ENCODE data around the gene CCSER1.

GRCh38 chr4:90456891-90457290 lies 329.7 kb downstream of the CCSER1 start:
- TF ChIP-seq CTCF (conservative IDR thresholded peaks at IDR 0.05) = no peak
- TF ChIP-seq EZH2 (IDR thresholded peaks at IDR 0.05; ENCODE audit: low read depth) = no peak

All from PC-9 (cell line).